HS-5 (cell line): ENCODE results near the gene MAVS.

Experiments used
- DNase-seq: peaks from one replicate; pipeline ENCODE4 v3.0.0-alpha.2; 2012; ENCODE audit warnings: low read depth

MAVS gene

GRCh38 chr20:3911956-3912355 lies 65.3 kb downstream of the MAVS start:
- DNase-seq, result no peak

- no peak for DNase-seq
Measured at GRCh38 chr20:3914446-3914845, 67.8 kb downstream of the MAVS start.

- no peak for DNase-seq
Measured at GRCh38 chr20:3915691-3916090, 69.1 kb downstream of the MAVS start.

GRCh38 chr20:3916364-3916763 lies 69.7 kb downstream of the MAVS start:
- no peak for DNase-seq

- no peak for DNase-seq
Measured at GRCh38 chr20:3919352-3919751, 72.7 kb downstream of the MAVS start.

GRCh38 chr20:3922223-3922982 lies 75.8 kb downstream of the MAVS start:
- DNase-seq, result no peak

- no peak for DNase-seq
Measured at GRCh38 chr20:3922983-3923339, 76.3 kb downstream of the MAVS start.

- no peak for DNase-seq
Measured at GRCh38 chr20:3923818-3924217, 77.2 kb downstream of the MAVS start.

GRCh38 chr20:3924304-3925112 lies 77.9 kb downstream of the MAVS start:
- no peak for DNase-seq

- no peak for DNase-seq
Measured at GRCh38 chr20:3925113-3925695, 78.6 kb downstream of the MAVS start.
